ENCODE measurements around the gene ATG13. TPM values are rescaled to one million over a fixed set of nuclear protein-coding genes. Genes with fewer than 3 reads are reported as not detected.

The ATG13 gene
- total and polyA plus RNA-seq, 2 experiments from 2014 or later, result 32.9 to 71.1 TPM

DNA sequence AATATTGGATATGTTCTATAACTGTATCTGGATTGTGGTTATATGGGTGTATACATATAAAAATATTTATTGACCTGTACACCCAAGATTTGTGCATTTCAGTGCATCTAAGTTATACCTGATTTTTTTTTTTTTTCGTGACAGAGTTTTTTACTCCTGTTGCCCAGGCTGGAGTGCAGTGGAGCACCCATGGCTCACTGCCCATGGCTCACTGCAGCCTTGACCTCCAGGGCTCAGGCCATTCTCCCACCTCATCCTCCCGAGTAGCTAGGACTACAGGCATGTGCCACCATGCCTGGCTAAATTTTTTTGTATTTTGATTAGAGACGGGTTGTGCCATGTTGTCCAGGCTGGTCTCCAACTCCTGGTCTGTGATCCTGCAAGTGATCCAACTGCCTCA, 24.3 kb downstream of the ATG13 start:
- peaks cover 5% of the 10 kb centered on the region for H3K36me3 ChIP-seq (ENCODE audit: insufficient read depth)
- no peaks in the 10 kb centered on the region for H3K4me1 ChIP-seq (ENCODE audit: insufficient read depth)
- H3K27ac ChIP-seq (ENCODE audit: low read depth), result no peak overlapping the region
- no peaks in the 10 kb centered on the region for H3F3A ChIP-seq (replicated peaks; ENCODE audit: low read depth)
- H4K20me1 ChIP-seq (replicated peaks; ENCODE audit: insufficient read depth), result peaks cover 9% of the 10 kb centered on the region; the same call in 1 of the 2 replicates
- 0 out of 2 replicates have a peak, but pooled peaks cover 7% of the 10 kb centered on the region for H3K9me2 ChIP-seq (ENCODE audit: insufficient read depth)
- no peaks in the 10 kb centered on the region for H3K4me1 Mint-ChIP-seq
- DNase-seq (ENCODE audit: low spot score) (no peak), ATAC-seq (no peak)
- 0 out of 2 replicates have a peak, but pooled peaks cover 4% of the 10 kb centered on the region for H3K79me2 ChIP-seq (replicated peaks; ENCODE audit: insufficient read depth)
- H3K4me3 Mint-ChIP-seq, result no peak overlapping the region
- H3K4me2 ChIP-seq, result no peak overlapping the region
- no peaks in the 10 kb centered on the region; the same call in 2 of the 3 replicates for H3K9me3 Mint-ChIP-seq
- no peaks in the 10 kb centered on the region for H3K27me3 ChIP-seq (ENCODE audit: insufficient read depth)
- no peak overlapping the region for H3K27ac Mint-ChIP-seq
- no peak overlapping the region for H3K4me3 ChIP-seq
- TF ChIP-seq ZNF462 (CRISPR knock-in tag; IDR thresholded peaks at IDR 0.05), result no peak
- TF ChIP-seq, protein P1, sequence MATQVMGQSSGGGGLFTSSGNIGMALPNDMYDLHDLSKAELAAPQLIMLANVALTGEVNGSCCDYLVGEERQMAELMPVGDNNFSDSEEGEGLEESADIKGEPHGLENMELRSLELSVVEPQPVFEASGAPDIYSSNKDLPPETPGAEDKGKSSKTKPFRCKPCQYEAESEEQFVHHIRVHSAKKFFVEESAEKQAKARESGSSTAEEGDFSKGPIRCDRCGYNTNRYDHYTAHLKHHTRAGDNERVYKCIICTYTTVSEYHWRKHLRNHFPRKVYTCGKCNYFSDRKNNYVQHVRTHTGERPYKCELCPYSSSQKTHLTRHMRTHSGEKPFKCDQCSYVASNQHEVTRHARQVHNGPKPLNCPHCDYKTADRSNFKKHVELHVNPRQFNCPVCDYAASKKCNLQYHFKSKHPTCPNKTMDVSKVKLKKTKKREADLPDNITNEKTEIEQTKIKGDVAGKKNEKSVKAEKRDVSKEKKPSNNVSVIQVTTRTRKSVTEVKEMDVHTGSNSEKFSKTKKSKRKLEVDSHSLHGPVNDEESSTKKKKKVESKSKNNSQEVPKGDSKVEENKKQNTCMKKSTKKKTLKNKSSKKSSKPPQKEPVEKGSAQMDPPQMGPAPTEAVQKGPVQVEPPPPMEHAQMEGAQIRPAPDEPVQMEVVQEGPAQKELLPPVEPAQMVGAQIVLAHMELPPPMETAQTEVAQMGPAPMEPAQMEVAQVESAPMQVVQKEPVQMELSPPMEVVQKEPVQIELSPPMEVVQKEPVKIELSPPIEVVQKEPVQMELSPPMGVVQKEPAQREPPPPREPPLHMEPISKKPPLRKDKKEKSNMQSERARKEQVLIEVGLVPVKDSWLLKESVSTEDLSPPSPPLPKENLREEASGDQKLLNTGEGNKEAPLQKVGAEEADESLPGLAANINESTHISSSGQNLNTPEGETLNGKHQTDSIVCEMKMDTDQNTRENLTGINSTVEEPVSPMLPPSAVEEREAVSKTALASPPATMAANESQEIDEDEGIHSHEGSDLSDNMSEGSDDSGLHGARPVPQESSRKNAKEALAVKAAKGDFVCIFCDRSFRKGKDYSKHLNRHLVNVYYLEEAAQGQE (IDR thresholded peaks at IDR 0.05; ENCODE audit: unreplicated experiment), result no peak
- no peak for TF ChIP-seq ETS1 (IDR thresholded peaks at IDR 0.05)
- no peak for TF ChIP-seq POLR2AphosphoS5 (IDR thresholded peaks at IDR 0.05; ENCODE audit: low read depth)
- peaks cover 32% of the 10 kb centered on the region; the same call in 2 of the 3 replicates for H3K36me3 Mint-ChIP-seq (ENCODE audit: low read depth)
- H2AFZ ChIP-seq, result no peak overlapping the region
- H3K27me3 Mint-ChIP-seq (ENCODE audit: insufficient read depth, low read depth, poor library complexity), result peaks cover 2% of the 10 kb centered on the region
